Measurements from ENCODE around the gene SELENOV.

GRCh38 chr19:39514840-39515550 lies at the start of gene SELENOV:
- TF ChIP-seq, protein P1, sequence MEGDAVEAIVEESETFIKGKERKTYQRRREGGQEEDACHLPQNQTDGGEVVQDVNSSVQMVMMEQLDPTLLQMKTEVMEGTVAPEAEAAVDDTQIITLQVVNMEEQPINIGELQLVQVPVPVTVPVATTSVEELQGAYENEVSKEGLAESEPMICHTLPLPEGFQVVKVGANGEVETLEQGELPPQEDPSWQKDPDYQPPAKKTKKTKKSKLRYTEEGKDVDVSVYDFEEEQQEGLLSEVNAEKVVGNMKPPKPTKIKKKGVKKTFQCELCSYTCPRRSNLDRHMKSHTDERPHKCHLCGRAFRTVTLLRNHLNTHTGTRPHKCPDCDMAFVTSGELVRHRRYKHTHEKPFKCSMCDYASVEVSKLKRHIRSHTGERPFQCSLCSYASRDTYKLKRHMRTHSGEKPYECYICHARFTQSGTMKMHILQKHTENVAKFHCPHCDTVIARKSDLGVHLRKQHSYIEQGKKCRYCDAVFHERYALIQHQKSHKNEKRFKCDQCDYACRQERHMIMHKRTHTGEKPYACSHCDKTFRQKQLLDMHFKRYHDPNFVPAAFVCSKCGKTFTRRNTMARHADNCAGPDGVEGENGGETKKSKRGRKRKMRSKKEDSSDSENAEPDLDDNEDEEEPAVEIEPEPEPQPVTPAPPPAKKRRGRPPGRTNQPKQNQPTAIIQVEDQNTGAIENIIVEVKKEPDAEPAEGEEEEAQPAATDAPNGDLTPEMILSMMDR (IDR thresholded peaks at IDR 0.05; ENCODE audit: low read depth, low read length, poor library complexity, severe bottlenecking) = peak; percentile 37
- peak; percentile 81; the same call in 1 of the 2 replicates for TF ChIP-seq EZH2phosphoT487 (IDR thresholded peaks at IDR 0.05; ENCODE audit: borderline replicate concordance, low read length)
